Measurements from ENCODE around the gene SNX6.

- TF ChIP-seq CTCF (IDR thresholded peaks at IDR 0.05) (no peak), EZH2 (IDR thresholded peaks at IDR 0.05) (no peak)
Observed at GRCh38 chr14:34554540-34555250, 75.3 kb downstream of the SNX6 start.

All from neural progenitor cell (in vitro differentiated cells).